HCT116 (cell line): ENCODE measurements around the gene NFIC. TPM values are rescaled to one million over a fixed set of nuclear protein-coding genes. Genes with fewer than 3 reads are reported as not detected.
"Not testable (repeated sequence)": the region's sequence is repeated elsewhere in the genome, so short reads cannot be mapped to it uniquely, and the experiment has no call there.

Experiments used
- ATAC-seq: fragments of 200-7000 bp; cut with Tn5 transposase; 2 replicates; pipeline ENCODE4 v1.9.1; 2020; ENCODE audit warnings: mild to moderate bottlenecking, moderate library complexity
- BruUV-seq: library from RNA; stranded (reverse); fragments of 400-500 nt; replicated peaks from 2 replicates; lab custom pipeline; 2021; lab: Mats Ljungman, UMichigan
- CTCF ChIA-PET: fragments of 300-600 bp; sonication (Branson Sonifier 250); formaldehyde crosslinking; loops from one replicate; lab custom pipeline; 2021; ENCODE audit warnings: antibody characterized with exemption; lab: Charles Lee
- POLR2A ChIA-PET: fragments of 300-600, 350-600 bp; sonication (Branson Sonifier 250); formaldehyde crosslinking; loops from one replicate; lab custom pipeline; 2021; ENCODE audit warnings: antibody characterized with exemption; lab: Charles Lee
- RAD21 ChIA-PET, 2 experiments: fragments of 300-600 bp; sonication (Branson Sonifier 250); formaldehyde crosslinking; loops; one replicate each; lab custom pipeline; 2023; ENCODE audit warnings: low total read pairs in 2 of 2; ENCODE audit not compliant: uncharacterized antibody in 2 of 2, unreplicated experiment in 2 of 2, low non-redundant PET in 1 of 2; lab: Charles Lee
- DNase-seq: peaks from one replicate; pipeline ENCODE4 v3.0.0-alpha.2; 2010; ENCODE audit warnings: low read depth, low spot score
- H2AFZ ChIP-seq: fragments of 200-600 bp; shearing (Covaris generic), sonication (generic); 2 replicates; pipeline ENCODE4 v1.6.1; 2017; ENCODE audit warnings: low read depth, mixed run types, mixed read lengths, antibody characterized with exemption, low read length; ENCODE audit not compliant: poor library complexity, severe bottlenecking
- H3K27ac ChIP-seq: 2 replicates; pipeline ENCODE4 v1.5.1; 2012; ENCODE audit warnings: low read depth, low read length
- H3K27me3 ChIP-seq: fragments of 200-600 bp; sonication (generic); 2 replicates; pipeline ENCODE4 v1.6.1; 2016; ENCODE audit warnings: mixed run types, low read length, mixed read lengths; ENCODE audit not compliant: insufficient read depth
- H3K36me3 ChIP-seq, 2 experiments: fragments of 200-500 bp in 1 of 2; fragments of 200-600 bp in 1 of 2; sonication (Bioruptor generic) in 1 of 2; sonication (generic) in 1 of 2; 2 replicates each; pipeline versions ENCODE4 v1.5.1 to v1.6.1; 2014 to 2016; ENCODE audit warnings: low read length in 2 of 2, inconsistent platforms in 1 of 2, mixed read lengths in 1 of 2, mixed run types in 1 of 2; ENCODE audit not compliant: insufficient read depth in 2 of 2, control insufficient read depth in 1 of 2
- H3K4me1 ChIP-seq, 2 experiments: fragments of 200-600 bp in 1 of 2; sonication (generic) in 1 of 2; 2 replicates each; pipeline versions ENCODE4 v1.5.1 to v1.6.1; 2012 to 2017; ENCODE audit warnings: low read length in 2 of 2, inconsistent platforms in 1 of 2, mild to moderate bottlenecking in 1 of 2, mixed read lengths in 1 of 2, mixed run types in 1 of 2, moderate library complexity in 1 of 2; ENCODE audit not compliant: insufficient read depth in 2 of 2, control insufficient read depth in 1 of 2
- H3K4me2 ChIP-seq: fragments of 200-600 bp; sonication (generic); 2 replicates; pipeline ENCODE4 v1.6.1; 2017; ENCODE audit warnings: mixed run types, low read length, mixed read lengths
- H3K4me3 ChIP-seq, 2 experiments: fragments of 200-600 bp in 1 of 2; sonication (generic) in 1 of 2; replicated peaks in 1 of 2; 2 replicates each; pipeline ENCODE4 v1.5.1; 2011 to 2016; ENCODE audit warnings: low read length in 2 of 2, control low read depth in 1 of 2, low read depth in 1 of 2, mild to moderate bottlenecking in 1 of 2, mixed read lengths in 1 of 2, mixed run types in 1 of 2
- H3K79me2 ChIP-seq: fragments of 200-600 bp; sonication (generic); 2 replicates; pipeline ENCODE4 v1.6.1; 2017; ENCODE audit warnings: mild to moderate bottlenecking, mixed run types, low read length, moderate library complexity, mixed read lengths; ENCODE audit not compliant: insufficient read depth
- H3K9ac ChIP-seq: fragments of 200-600 bp; sonication (generic); 2 replicates; pipeline ENCODE4 v1.6.1; 2016; ENCODE audit warnings: low read length, mixed read lengths
- H3K9me2 ChIP-seq: fragments of 200-600 bp; sonication (generic), shearing (Covaris generic); 2 replicates; pipeline ENCODE4 v1.6.1; 2017; ENCODE audit warnings: mixed run types, mild to moderate bottlenecking, moderate library complexity; ENCODE audit not compliant: insufficient read depth
- H3K9me3 ChIP-seq, 2 experiments: fragments of 200-500 bp in 1 of 2; fragments of 200-600 bp in 1 of 2; sonication (Bioruptor generic) in 1 of 2; sonication (generic) in 1 of 2; 2 replicates each; pipeline ENCODE4 v1.6.1; 2014 to 2017; ENCODE audit warnings: low read length in 2 of 2, mixed read lengths in 2 of 2, inconsistent platforms in 1 of 2, low read depth in 1 of 2, mild to moderate bottlenecking in 1 of 2, mixed run types in 1 of 2, moderate library complexity in 1 of 2; ENCODE audit not compliant: control insufficient read depth in 1 of 2, insufficient read depth in 1 of 2
- H4K20me1 ChIP-seq: fragments of 200-600 bp; sonication (generic), shearing (Covaris generic); 2 replicates; pipeline ENCODE4 v1.6.1; 2017; ENCODE audit warnings: mixed run types, mild to moderate bottlenecking, moderate library complexity; ENCODE audit not compliant: insufficient read depth
- CBX3 ChIP-seq: IDR thresholded peaks from 2 replicates; pipeline ENCODE4 v1.6.1; 2012; ENCODE audit warnings: low read depth
- CEBPB ChIP-seq: IDR thresholded peaks from 2 replicates; pipeline ENCODE4 v1.6.1; 2012; ENCODE audit warnings: low read depth
- EGR1 ChIP-seq: IDR thresholded peaks from 2 replicates; pipeline ENCODE4 v1.6.1; 2012; ENCODE audit warnings: low read depth
- ELF1 ChIP-seq: IDR thresholded peaks from 2 replicates; pipeline ENCODE4 v1.6.1; 2012; ENCODE audit warnings: low read depth, borderline replicate concordance
- EZH2 ChIP-seq: fragments of 200-600 bp; sonication (generic); IDR thresholded peaks from 2 replicates; pipeline ENCODE4 v1.6.1; 2017; ENCODE audit warnings: antibody characterized with exemption, mixed run types
- EZH2phosphoT487 ChIP-seq: fragments of 200-600 bp; IDR thresholded peaks from 2 replicates; pipeline ENCODE4 v1.6.1; 2018; ENCODE audit warnings: antibody characterized with exemption, borderline replicate concordance
- FOSL1 ChIP-seq: IDR thresholded peaks from 2 replicates; pipeline ENCODE4 v1.6.1; 2012; ENCODE audit warnings: low read depth
- POLR2A ChIP-seq: IDR thresholded peaks from 2 replicates; pipeline ENCODE4 v1.7.0; 2011; ENCODE audit warnings: borderline replicate concordance; ENCODE audit not compliant: insufficient read depth, insufficient read length; ENCODE audit errors: extremely low read depth
- RAD21 ChIP-seq: IDR thresholded peaks from 2 replicates; pipeline ENCODE4 v1.6.1; 2012; ENCODE audit warnings: low read depth, mild to moderate bottlenecking
- SIN3A ChIP-seq: IDR thresholded peaks from 2 replicates; pipeline ENCODE4 v1.6.1; 2012; ENCODE audit warnings: low read depth
- YY1 ChIP-seq: IDR thresholded peaks from 2 replicates; pipeline ENCODE4 v1.6.1; 2011; ENCODE audit warnings: low read length, low read depth, moderate library complexity, mild to moderate bottlenecking; ENCODE audit not compliant: insufficient replicate concordance; ENCODE audit errors: extremely low read depth
- intact Hi-C: fragments of 100-400 bp; cut with micrococcal nuclease; formaldehyde crosslinking; loops from 2 replicates; pipeline ENCODE4 v1.10.0; 2022
- total RNA-seq: library from RNA; stranded (reverse); gene quantifications from one replicate; pipeline ENCODE4 v1.2.1, GENCODE V29; 2021; ENCODE audit not compliant: unreplicated experiment
- TF ChIP-seq, protein P1 (sequence below): IDR thresholded peaks from 2 replicates; pipeline ENCODE4 v1.6.1; 2012; ENCODE audit warnings: low read depth
- TF ChIP-seq, protein P2 (sequence below): IDR thresholded peaks from 2 replicates; pipeline ENCODE4 v1.6.1; 2012
- TF ChIP-seq, protein P3 (sequence below): IDR thresholded peaks from 2 replicates; pipeline ENCODE4 v1.6.1; 2012

Gene NFIC
- total RNA-seq, 1 experiment from 2014 or later: 116 TPM

DNA sequence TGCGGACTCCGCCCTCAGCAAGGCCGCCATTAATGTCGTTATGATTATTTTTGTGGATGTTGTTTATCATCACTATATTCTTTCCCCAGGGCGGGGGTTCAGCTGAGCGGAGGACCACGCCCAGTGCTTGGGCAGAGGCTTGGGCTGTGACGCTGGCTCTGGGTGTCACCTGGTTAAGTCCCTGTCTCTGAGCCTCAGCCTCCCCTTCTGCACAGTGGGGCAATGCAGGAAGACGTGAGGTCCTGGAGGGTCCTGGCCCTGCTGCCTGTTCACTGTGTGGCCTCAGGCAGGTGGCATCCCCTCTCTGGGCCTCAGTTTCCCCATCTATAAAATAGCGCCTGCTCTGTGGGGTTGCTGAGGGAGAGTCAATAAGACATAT lies 32.5 kb downstream of the NFIC start (continued):
- TF ChIP-seq, protein P1, sequence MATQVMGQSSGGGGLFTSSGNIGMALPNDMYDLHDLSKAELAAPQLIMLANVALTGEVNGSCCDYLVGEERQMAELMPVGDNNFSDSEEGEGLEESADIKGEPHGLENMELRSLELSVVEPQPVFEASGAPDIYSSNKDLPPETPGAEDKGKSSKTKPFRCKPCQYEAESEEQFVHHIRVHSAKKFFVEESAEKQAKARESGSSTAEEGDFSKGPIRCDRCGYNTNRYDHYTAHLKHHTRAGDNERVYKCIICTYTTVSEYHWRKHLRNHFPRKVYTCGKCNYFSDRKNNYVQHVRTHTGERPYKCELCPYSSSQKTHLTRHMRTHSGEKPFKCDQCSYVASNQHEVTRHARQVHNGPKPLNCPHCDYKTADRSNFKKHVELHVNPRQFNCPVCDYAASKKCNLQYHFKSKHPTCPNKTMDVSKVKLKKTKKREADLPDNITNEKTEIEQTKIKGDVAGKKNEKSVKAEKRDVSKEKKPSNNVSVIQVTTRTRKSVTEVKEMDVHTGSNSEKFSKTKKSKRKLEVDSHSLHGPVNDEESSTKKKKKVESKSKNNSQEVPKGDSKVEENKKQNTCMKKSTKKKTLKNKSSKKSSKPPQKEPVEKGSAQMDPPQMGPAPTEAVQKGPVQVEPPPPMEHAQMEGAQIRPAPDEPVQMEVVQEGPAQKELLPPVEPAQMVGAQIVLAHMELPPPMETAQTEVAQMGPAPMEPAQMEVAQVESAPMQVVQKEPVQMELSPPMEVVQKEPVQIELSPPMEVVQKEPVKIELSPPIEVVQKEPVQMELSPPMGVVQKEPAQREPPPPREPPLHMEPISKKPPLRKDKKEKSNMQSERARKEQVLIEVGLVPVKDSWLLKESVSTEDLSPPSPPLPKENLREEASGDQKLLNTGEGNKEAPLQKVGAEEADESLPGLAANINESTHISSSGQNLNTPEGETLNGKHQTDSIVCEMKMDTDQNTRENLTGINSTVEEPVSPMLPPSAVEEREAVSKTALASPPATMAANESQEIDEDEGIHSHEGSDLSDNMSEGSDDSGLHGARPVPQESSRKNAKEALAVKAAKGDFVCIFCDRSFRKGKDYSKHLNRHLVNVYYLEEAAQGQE: no peak
- TF ChIP-seq CEBPB (no peak), ELF1 (no peak), EZH2 (no peak), EZH2phosphoT487 (no peak), FOSL1 (no peak), EGR1 (no peak), CBX3 (no peak), POLR2A (no peak), RAD21 (no peak), YY1 (no peak), SIN3A (no peak)
- TF ChIP-seq, protein P2, sequence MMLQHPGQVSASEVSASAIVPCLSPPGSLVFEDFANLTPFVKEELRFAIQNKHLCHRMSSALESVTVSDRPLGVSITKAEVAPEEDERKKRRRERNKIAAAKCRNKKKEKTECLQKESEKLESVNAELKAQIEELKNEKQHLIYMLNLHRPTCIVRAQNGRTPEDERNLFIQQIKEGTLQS: no peak
- TF ChIP-seq, protein P3, sequence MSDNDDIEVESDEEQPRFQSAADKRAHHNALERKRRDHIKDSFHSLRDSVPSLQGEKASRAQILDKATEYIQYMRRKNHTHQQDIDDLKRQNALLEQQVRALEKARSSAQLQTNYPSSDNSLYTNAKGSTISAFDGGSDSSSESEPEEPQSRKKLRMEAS: no peak

DNA sequence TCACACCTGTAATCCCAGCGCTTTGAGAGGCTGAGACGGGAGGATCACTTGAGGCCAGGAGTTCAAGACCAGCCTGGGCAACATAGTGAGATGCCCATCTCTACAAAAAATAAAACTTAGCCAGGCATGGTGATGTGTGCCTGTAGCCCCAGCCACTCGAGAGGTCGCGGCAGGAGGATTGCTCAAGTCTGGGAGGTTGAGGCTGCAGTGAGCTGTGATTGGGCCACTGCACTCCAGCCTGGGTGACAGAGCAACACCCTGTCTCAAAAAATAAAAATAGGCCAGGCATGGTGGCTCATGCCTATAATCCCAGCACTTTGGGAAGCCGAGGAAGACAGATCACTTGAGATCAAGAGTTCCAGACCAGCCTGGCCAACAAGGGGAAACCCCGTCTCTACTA lies 32.9 kb downstream of the NFIC start:
- RAD21 ChIA-PET, POLR2A ChIA-PET, H3K4me2 ChIP-seq, CTCF ChIA-PET, ATAC-seq, H4K20me1 ChIP-seq, BruUV-seq, H3K9ac ChIP-seq, DNase-seq, H3K9me2 ChIP-seq, H3K27me3 ChIP-seq, H3K9me3 ChIP-seq, H3K27ac ChIP-seq, intact Hi-C loops, H3K4me3 ChIP-seq, H2AFZ ChIP-seq: not testable (repeated sequence)
- H3K36me3 ChIP-seq: peaks cover 0 to 15% of the 10 kb centered on the region in 2 experiments; a peak in 1 of 4 replicates
- peaks cover 99% of the 10 kb centered on the region for H3K79me2 ChIP-seq
- H3K4me1 ChIP-seq: peaks cover 17 to 37% of the 10 kb centered on the region in 2 experiments
